Neural progenitor cell (in vitro differentiated cells): Measurements from ENCODE around the gene NAGA. TPM values are rescaled to one million over a fixed set of nuclear protein-coding genes. Genes with fewer than 3 reads are reported as not detected.
"Not testable (repeated sequence)": the region's sequence is repeated elsewhere in the genome, so short reads cannot be mapped to it uniquely, and the experiment has no call there.

Experiments
- DNase-seq: peaks from one replicate; pipeline ENCODE4 v3.0.0-alpha.2; 2016; ENCODE audit warnings: low spot score
- H2AFZ ChIP-seq: fragments of 200-600 bp; sonication (generic); replicated peaks from 2 replicates; pipeline ENCODE4 v1.6.1; 2016; ENCODE audit warnings: antibody characterized with exemption
- H3F3A ChIP-seq: fragments of 200-600 bp; sonication (generic); 2 replicates; pipeline ENCODE4 v1.6.1; 2016; ENCODE audit warnings: antibody characterized with exemption, low read depth
- H3K27ac ChIP-seq: fragments of 200-600 bp; sonication (generic); 2 replicates; pipeline ENCODE4 v1.5.1; 2016; ENCODE audit warnings: mild to moderate bottlenecking
- H3K27me3 ChIP-seq: fragments of 200-600 bp; sonication (generic); 2 replicates; pipeline ENCODE4 v1.6.1; 2016; ENCODE audit warnings: mild to moderate bottlenecking, moderate library complexity
- H3K36me3 ChIP-seq: fragments of 200-600 bp; sonication (generic); 2 replicates; pipeline ENCODE4 v1.5.1; 2016
- H3K4me1 ChIP-seq: fragments of 200-600 bp; sonication (generic); 2 replicates; pipeline ENCODE4 v1.6.1; 2016; ENCODE audit warnings: mixed run types
- H3K4me2 ChIP-seq: fragments of 200-600 bp; sonication (generic); 2 replicates; pipeline ENCODE4 v1.6.1; 2016
- H3K4me3 ChIP-seq: fragments of 200-600 bp; sonication (generic); 2 replicates; pipeline ENCODE4 v1.5.1; 2016
- H3K79me2 ChIP-seq: fragments of 200-600 bp; sonication (generic); 2 replicates; pipeline ENCODE4 v1.6.1; 2016; ENCODE audit warnings: low read depth
- H3K9ac ChIP-seq: fragments of 200-600 bp; sonication (generic); 2 replicates; pipeline ENCODE4 v1.6.1; 2016
- H3K9me3 ChIP-seq: fragments of 200-600 bp; sonication (generic); 2 replicates; pipeline ENCODE4 v1.5.1; 2016; ENCODE audit warnings: low read depth
- H4K20me1 ChIP-seq: fragments of 200-600 bp; sonication (generic); 2 replicates; pipeline ENCODE4 v1.6.1; 2016; ENCODE audit warnings: low read depth
- H3K27ac Mint-ChIP-seq: 3 replicates; pipeline ENCODE4 v1.8.0; 2021; ENCODE audit warnings: mixed read lengths
- H3K27me3 Mint-ChIP-seq: 2 replicates; pipeline ENCODE4 v1.8.0; 2022; ENCODE audit warnings: low read depth, mild to moderate bottlenecking, inconsistent platforms, moderate library complexity, mixed read lengths; ENCODE audit not compliant: insufficient read depth
- H3K36me3 Mint-ChIP-seq: 3 replicates; pipeline ENCODE4 v1.8.0; 2021; ENCODE audit warnings: mixed read lengths
- H3K4me1 Mint-ChIP-seq: 3 replicates; pipeline ENCODE4 v1.8.0; 2021; ENCODE audit warnings: mixed read lengths
- H3K4me3 Mint-ChIP-seq: 3 replicates; pipeline ENCODE4 v1.8.0; 2021; ENCODE audit warnings: mild to moderate bottlenecking, moderate library complexity, mixed read lengths
- H3K9me3 Mint-ChIP-seq: 3 replicates; pipeline ENCODE4 v1.8.0; 2020; ENCODE audit warnings: mixed read lengths
- EZH2 ChIP-seq: fragments of 200-600 bp; sonication (generic); IDR thresholded peaks from 2 replicates; pipeline ENCODE4 v1.6.1; 2017; ENCODE audit warnings: antibody characterized with exemption, mild to moderate bottlenecking, moderate library complexity
- EZH2phosphoT487 ChIP-seq: fragments of 200-600 bp; sonication (generic); IDR thresholded peaks from 2 replicates; pipeline ENCODE4 v1.6.1; 2017; ENCODE audit warnings: antibody characterized with exemption
- total RNA-seq: library from RNA; depleted of rRNA; stranded (reverse); fragments of >200 nt; gene quantifications from 2 replicates; pipeline ENCODE4 v1.2.3, GENCODE V29; 2015; ENCODE audit warnings: low replicate concordance
- TF ChIP-seq, protein P1 (sequence below): fragments of 200-600 bp; sonication (generic); IDR thresholded peaks from 2 replicates; pipeline ENCODE4 v1.5.1; 2017; ENCODE audit warnings: antibody characterized with exemption, mild to moderate bottlenecking

Gene NAGA
- total RNA-seq = 14.9 and 29.1 TPM in 2 replicates

DNA sequence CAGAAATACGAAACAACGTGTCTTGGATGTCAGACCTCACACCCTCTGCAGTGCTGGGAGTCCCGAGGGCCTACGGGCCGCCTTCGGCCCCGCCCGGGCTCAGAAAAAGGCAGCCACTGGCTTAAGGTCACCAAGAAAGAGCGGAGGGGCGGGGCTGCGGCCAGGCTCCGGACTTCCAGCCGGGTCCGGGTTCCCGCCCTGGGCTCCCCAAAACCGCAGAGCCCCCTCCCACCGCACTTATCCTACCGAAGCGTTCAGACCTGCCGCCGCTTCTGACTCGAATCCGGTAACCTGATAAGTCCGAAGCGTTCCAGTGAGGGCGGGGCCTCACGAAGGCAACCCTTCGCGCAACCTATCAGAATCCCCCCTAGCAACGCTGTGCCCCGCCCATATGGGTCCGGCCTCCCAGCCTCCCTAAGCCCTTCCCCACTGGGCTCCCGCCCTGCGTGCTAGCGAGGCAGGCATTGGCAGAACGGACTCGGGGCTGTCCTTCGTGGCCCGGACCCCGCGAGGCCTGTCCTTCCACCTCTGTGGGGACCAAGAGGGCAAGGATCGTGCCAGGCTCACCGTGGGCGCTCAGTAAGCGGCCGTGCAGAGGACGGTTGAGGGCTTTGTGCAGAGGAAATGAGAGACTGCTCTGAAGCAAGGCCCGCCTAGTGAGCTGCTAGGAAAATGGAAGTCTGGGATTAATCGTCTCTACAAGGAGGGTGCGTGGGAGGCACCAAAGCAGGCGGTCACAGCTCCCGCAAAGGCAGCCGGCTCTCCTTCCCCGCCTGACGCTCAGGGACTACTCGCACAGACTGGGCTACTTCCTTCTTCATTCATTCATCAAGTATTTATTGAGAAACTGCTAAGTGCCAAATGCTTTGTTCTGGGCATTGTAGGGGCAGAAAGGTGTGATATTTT, at the start of gene NAGA:
TSS of gene NAGA (minus strand) at position 296 of the 906 bp plus-strand sequence. CDS start 515 bp downstream, outside the sequence.
- Mint-ChIP-seq H3K9me3 (peaks cover 3% of the 10 kb centered on the region), H3K4me3 (peak within 1 kb of the TSS; percentile 93), H3K4me1 (peaks cover 32% of the 10 kb centered on the region), H3K27ac (peak within 1 kb of the TSS; percentile 95), H3K27me3 (peaks cover 7% of the 10 kb centered on the region), H3K36me3 (peaks cover 7% of the 10 kb centered on the region)
- Histone ChIP-seq H3K4me1 (peaks cover 9% of the 10 kb centered on the region), H3K4me3 (peak within 1 kb of the TSS; percentile 59), H3K36me3 (no peaks in the 10 kb centered on the region), H3K27me3 (peaks cover 14% of the 10 kb centered on the region), H3K4me2 (peak within 1 kb of the TSS; percentile 94), H3K27ac (no peak within 1 kb of the TSS), H4K20me1 (peaks cover 5% of the 10 kb centered on the region), H2AFZ (peak within 1 kb of the TSS; percentile 83), H3F3A (peaks cover 16% of the 10 kb centered on the region), H3K9me3 (no peaks in the 10 kb centered on the region), H3K9ac (peak within 1 kb of the TSS; percentile 33), H3K79me2 (peaks cover 4% of the 10 kb centered on the region)
- DNase-seq = peak; percentile 99
- TF ChIP-seq, protein P1, sequence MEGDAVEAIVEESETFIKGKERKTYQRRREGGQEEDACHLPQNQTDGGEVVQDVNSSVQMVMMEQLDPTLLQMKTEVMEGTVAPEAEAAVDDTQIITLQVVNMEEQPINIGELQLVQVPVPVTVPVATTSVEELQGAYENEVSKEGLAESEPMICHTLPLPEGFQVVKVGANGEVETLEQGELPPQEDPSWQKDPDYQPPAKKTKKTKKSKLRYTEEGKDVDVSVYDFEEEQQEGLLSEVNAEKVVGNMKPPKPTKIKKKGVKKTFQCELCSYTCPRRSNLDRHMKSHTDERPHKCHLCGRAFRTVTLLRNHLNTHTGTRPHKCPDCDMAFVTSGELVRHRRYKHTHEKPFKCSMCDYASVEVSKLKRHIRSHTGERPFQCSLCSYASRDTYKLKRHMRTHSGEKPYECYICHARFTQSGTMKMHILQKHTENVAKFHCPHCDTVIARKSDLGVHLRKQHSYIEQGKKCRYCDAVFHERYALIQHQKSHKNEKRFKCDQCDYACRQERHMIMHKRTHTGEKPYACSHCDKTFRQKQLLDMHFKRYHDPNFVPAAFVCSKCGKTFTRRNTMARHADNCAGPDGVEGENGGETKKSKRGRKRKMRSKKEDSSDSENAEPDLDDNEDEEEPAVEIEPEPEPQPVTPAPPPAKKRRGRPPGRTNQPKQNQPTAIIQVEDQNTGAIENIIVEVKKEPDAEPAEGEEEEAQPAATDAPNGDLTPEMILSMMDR = no peak
- no peak for TF ChIP-seq EZH2
- TF ChIP-seq EZH2phosphoT487 = no peak

DNA sequence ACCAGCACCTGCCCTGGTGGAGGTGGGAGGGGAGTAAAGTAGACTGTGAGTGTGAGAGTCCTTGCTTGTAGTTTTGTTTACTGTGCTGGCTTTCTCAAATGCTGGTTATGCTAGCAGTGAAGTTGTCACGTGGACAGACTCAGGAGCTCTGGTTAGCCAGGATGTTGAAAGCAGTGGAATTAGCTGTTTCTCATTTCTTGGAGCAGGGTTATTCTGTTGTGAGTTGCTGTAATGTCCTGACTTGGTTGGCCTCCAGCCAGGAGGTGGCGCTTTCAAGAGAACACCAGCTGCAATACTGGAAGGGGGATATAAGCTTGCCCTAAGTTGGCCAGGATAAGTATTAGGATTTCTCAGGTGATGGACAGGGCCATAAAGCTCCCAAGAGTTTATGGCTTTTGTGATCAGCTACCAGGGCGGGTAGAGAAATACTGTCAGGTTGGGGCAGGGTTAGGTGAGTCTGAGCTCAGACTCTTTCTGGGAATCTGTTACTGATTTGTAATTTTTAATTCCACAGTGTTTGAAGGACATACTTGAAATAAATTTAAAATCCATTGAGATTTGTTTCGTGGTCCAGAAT, 46.3 kb upstream of the NAGA start:
- Histone ChIP-seq H3K9ac (no peak overlapping the region), H3K79me2 (no peaks in the 10 kb centered on the region), H3K9me3 (no peaks in the 10 kb centered on the region), H3K36me3 (no peaks in the 10 kb centered on the region), H3K4me3 (no peak overlapping the region), H4K20me1 (no peaks in the 10 kb centered on the region), H2AFZ (no peak overlapping the region), H3K4me1 (peaks cover 14% of the 10 kb centered on the region), H3K27ac (no peak overlapping the region), H3F3A (peaks cover 4% of the 10 kb centered on the region), H3K4me2 (no peak overlapping the region), H3K27me3 (peaks cover 13% of the 10 kb centered on the region)
- no peak overlapping the region for H3K27ac Mint-ChIP-seq
- H3K27me3 Mint-ChIP-seq = peaks cover 2% of the 10 kb centered on the region
- peaks cover 12% of the 10 kb centered on the region for H3K36me3 Mint-ChIP-seq
- H3K4me1 Mint-ChIP-seq = peaks cover 15% of the 10 kb centered on the region
- peaks cover 24% of the 10 kb centered on the region for H3K9me3 Mint-ChIP-seq
- no peak overlapping the region for H3K4me3 Mint-ChIP-seq
- peak; percentile 32 for DNase-seq
- no peak for TF ChIP-seq EZH2phosphoT487
- no peak for TF ChIP-seq EZH2
- TF ChIP-seq, protein P1 = peak; percentile 51

DNA sequence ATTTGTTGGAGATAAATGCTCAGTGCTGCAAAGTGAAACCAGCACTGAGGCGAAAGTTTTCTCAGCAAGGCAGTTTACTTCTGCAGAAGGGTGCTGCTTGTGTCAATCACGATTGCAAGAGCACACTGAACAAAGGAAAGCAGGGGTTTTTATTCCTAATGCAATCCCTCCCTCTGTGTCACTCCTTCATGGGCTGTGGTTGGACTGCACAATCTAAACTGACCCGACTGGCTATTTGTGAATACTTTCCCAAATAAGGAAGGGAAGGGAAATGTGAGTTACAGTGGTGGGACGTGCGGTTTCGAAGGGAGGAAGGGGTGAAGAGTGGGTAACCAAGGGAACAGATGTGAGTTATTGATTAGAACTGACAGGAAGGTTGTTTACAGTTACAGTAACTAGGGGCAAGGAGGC, 44.8 kb upstream of the NAGA start:
- not testable (repeated sequence) for H3K4me2 ChIP-seq, H3F3A ChIP-seq, H3K79me2 ChIP-seq, H3K27ac ChIP-seq, H3K4me3 ChIP-seq, H3K36me3 ChIP-seq, H4K20me1 ChIP-seq, H3K27ac Mint-ChIP-seq, H2AFZ ChIP-seq, H3K9me3 ChIP-seq, H3K9ac ChIP-seq, H3K27me3 Mint-ChIP-seq, H3K4me3 Mint-ChIP-seq, DNase-seq
- Histone ChIP-seq H3K27me3 (peaks cover 13% of the 10 kb centered on the region), H3K4me1 (peaks cover 15% of the 10 kb centered on the region)
- Mint-ChIP-seq H3K36me3 (peaks cover 12% of the 10 kb centered on the region), H3K4me1 (peaks cover 15% of the 10 kb centered on the region), H3K9me3 (peaks cover 24% of the 10 kb centered on the region)
